ENCODE results near the gene SPOUT1. TPM values are rescaled to one million over a fixed set of nuclear protein-coding genes. Genes with fewer than 3 reads are reported as not detected.

The SPOUT1 gene
- total RNA-seq, 3 donors from 2014 or later (not counting 1 experiment from before 2014, with no cell fraction given) = 35.8 to 49.2 (median 40.1) TPM

DNA sequence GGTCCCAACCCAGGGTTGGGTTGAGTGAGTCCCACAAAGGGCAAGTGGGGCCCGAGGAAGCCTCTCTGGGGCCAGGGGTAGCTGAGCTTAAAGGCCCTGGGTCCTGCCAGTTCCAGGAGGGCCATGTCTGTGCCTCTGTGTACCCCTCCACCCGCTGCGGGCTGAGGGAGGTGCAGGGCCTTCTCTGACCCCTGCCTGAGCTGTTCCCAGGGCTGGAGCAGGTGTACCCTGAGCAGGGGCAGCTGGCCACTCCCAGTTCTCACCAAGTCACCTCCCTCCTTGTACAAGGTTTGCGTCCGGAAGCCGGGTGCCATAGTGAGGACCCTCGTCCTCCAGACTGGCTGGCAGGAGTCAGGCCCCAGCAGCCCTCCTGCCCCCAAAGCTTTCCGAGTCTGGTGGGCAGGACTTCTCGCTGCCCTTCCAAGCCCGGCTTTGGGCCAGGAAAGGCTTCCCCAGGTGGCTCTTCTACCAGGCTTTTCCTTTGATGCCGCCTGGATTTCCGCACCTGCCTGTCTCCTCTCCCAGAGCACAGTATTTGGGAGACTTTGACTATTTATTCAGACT is 20.5 kb downstream of the SPOUT1 start:
- H3K4me1 Mint-ChIP-seq = no peaks in the 10 kb centered on the region
- Histone ChIP-seq H3K9me3 (ENCODE audit: control insufficient read depth, insufficient read depth, low read length) (no peaks in the 10 kb centered on the region), H3K36me3 (ENCODE audit: control insufficient read depth, insufficient read depth, low read length) (peaks cover 30% of the 10 kb centered on the region), H3K4me3 (ENCODE audit: low read length) (no peak overlapping the region), H3K4me1 (ENCODE audit: control insufficient read depth, insufficient read depth, low read length) (no peaks in the 10 kb centered on the region), H3K27ac (ENCODE audit: low read length) (no peak overlapping the region), H3K27me3 (ENCODE audit: control insufficient read depth, insufficient read depth, low read length) (no peaks in the 10 kb centered on the region)
- no peaks in the 10 kb centered on the region for H3K36me3 Mint-ChIP-seq
- DNase-seq (no peak), ATAC-seq (no peak)
- no peaks in the 10 kb centered on the region for H3K27me3 Mint-ChIP-seq (ENCODE audit: low read depth in 2 of 2)
- H3K9me3 Mint-ChIP-seq = no peaks in the 10 kb centered on the region
- no peak overlapping the region for H3K27ac Mint-ChIP-seq
- no peak overlapping the region for H3K4me3 Mint-ChIP-seq
- WGBS (ENCODE audit: insufficient coverage) = 95% methylated on average over 12 of the region's 12 CpGs
- TF ChIP-seq, protein P1, sequence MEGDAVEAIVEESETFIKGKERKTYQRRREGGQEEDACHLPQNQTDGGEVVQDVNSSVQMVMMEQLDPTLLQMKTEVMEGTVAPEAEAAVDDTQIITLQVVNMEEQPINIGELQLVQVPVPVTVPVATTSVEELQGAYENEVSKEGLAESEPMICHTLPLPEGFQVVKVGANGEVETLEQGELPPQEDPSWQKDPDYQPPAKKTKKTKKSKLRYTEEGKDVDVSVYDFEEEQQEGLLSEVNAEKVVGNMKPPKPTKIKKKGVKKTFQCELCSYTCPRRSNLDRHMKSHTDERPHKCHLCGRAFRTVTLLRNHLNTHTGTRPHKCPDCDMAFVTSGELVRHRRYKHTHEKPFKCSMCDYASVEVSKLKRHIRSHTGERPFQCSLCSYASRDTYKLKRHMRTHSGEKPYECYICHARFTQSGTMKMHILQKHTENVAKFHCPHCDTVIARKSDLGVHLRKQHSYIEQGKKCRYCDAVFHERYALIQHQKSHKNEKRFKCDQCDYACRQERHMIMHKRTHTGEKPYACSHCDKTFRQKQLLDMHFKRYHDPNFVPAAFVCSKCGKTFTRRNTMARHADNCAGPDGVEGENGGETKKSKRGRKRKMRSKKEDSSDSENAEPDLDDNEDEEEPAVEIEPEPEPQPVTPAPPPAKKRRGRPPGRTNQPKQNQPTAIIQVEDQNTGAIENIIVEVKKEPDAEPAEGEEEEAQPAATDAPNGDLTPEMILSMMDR (IDR thresholded peaks at IDR 0.05) = no peak
- intact Hi-C loops (cut with micrococcal nuclease) = no loop called here

DNA sequence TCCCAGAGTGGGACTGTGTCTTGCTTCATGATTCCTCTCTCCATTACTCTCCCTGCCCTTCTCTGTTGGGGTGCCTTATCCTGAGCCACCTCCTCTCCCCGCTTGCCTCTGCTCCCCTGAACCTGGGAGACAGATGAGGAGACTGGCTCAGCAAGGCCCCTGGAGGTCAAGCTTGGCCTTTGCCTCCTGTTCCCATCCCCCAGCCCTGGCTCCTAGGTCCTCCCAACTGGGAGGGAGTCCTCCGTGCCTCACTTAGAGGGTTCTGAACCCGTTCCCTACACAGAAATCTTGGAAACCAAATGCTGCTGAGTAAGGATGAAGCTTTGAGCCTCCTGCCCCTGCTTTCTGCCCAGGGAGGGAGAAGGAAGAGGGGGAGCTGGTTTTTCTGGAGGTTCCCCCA is 21.1 kb downstream of the SPOUT1 start:
- no peaks in the 10 kb centered on the region for H3K27me3 Mint-ChIP-seq (ENCODE audit: low read depth in 2 of 2)
- H3K4me3 Mint-ChIP-seq = no peak overlapping the region
- ATAC-seq = no peak
- no peak for DNase-seq
- Histone ChIP-seq H3K4me1 (ENCODE audit: control insufficient read depth, insufficient read depth, low read length) (no peaks in the 10 kb centered on the region), H3K27ac (ENCODE audit: low read length) (no peak overlapping the region), H3K36me3 (ENCODE audit: control insufficient read depth, insufficient read depth, low read length) (peaks cover 36% of the 10 kb centered on the region), H3K4me3 (ENCODE audit: low read length) (no peak overlapping the region), H3K9me3 (ENCODE audit: control insufficient read depth, insufficient read depth, low read length) (no peaks in the 10 kb centered on the region), H3K27me3 (ENCODE audit: control insufficient read depth, insufficient read depth, low read length) (no peaks in the 10 kb centered on the region)
- intact Hi-C loops (cut with micrococcal nuclease) = no loop called here
- no peaks in the 10 kb centered on the region for H3K9me3 Mint-ChIP-seq
- H3K4me1 Mint-ChIP-seq = no peaks in the 10 kb centered on the region
- 93% methylated on average over 3 of the region's 3 CpGs for WGBS (ENCODE audit: insufficient coverage)
- H3K36me3 Mint-ChIP-seq = no peaks in the 10 kb centered on the region
- TF ChIP-seq, protein P1 (IDR thresholded peaks at IDR 0.05) = no peak
- H3K27ac Mint-ChIP-seq = peak overlapping the region in 1 of 2 donors; percentile 69

DNA sequence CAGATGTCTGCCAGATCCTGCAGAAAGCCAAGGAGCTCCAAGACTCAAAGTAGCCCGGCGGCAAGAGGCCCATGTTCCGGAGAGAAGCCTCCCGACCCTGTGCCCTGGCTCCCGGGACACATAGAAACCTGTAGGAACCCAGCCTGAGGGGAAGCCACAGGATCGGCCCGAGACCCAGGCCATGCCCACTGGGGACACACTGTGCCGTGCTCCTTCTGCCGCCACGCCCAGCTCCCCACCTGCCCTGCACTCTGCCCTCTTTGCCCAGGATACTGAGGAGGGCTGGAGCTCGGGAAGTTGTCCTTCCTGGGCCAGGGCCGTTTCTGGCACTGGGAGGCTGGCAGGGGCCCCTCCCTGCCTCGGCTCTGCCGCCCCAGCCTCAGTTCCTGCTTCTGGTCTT is 21.8 kb downstream of the SPOUT1 start:
- ATAC-seq (no peak), DNase-seq (no peak)
- no peaks in the 10 kb centered on the region for H3K4me1 ChIP-seq (ENCODE audit: control insufficient read depth, insufficient read depth, low read length)
- intact Hi-C loops (cut with micrococcal nuclease) = no loop called here
- no peaks in the 10 kb centered on the region for H3K27me3 ChIP-seq (ENCODE audit: control insufficient read depth, insufficient read depth, low read length)
- no peaks in the 10 kb centered on the region for H3K9me3 ChIP-seq (ENCODE audit: control insufficient read depth, insufficient read depth, low read length)
- H3K9me3 Mint-ChIP-seq = no peaks in the 10 kb centered on the region
- WGBS (ENCODE audit: insufficient coverage) = 88% methylated on average over 14 of the region's 14 CpGs
- H3K4me1 Mint-ChIP-seq = no peaks in the 10 kb centered on the region
- H3K27ac ChIP-seq (ENCODE audit: low read length) = no peak overlapping the region
- TF ChIP-seq, protein P1 (IDR thresholded peaks at IDR 0.05) = no peak
- no peak overlapping the region for H3K4me3 Mint-ChIP-seq
- no peaks in the 10 kb centered on the region for H3K36me3 Mint-ChIP-seq
- H3K36me3 ChIP-seq (ENCODE audit: control insufficient read depth, insufficient read depth, low read length) = peaks cover 43% of the 10 kb centered on the region
- no peaks in the 10 kb centered on the region for H3K27me3 Mint-ChIP-seq (ENCODE audit: low read depth in 2 of 2)
- no peak overlapping the region for H3K4me3 ChIP-seq (ENCODE audit: low read length)
- no peak overlapping the region for H3K27ac Mint-ChIP-seq

DNA sequence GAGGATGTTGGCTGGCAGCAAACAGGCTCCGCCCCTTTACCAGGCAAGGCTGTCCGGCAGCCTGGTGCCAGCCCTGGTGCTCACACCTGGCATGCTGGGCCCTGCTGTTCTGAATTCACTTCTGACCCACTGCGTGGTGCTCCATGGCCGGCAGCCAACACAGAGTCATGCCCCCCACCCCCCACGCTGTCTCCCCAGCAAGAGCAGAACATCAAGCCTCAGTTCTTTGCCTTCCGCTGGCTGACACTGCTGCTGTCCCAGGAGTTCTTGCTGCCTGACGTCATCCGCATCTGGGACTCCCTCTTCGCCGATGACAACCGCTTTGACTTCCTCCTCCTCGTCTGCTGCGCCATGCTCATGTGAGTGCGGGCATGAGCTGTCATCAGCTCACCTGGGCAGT is 23.9 kb downstream of the SPOUT1 start:
- intact Hi-C loops (cut with micrococcal nuclease) = no loop called here
- Histone ChIP-seq H3K4me1 (ENCODE audit: control insufficient read depth, insufficient read depth, low read length) (no peaks in the 10 kb centered on the region), H3K36me3 (ENCODE audit: control insufficient read depth, insufficient read depth, low read length) (peaks cover 56% of the 10 kb centered on the region), H3K4me3 (ENCODE audit: low read length) (no peak overlapping the region), H3K27ac (ENCODE audit: low read length) (no peak overlapping the region), H3K9me3 (ENCODE audit: control insufficient read depth, insufficient read depth, low read length) (no peaks in the 10 kb centered on the region), H3K27me3 (ENCODE audit: control insufficient read depth, insufficient read depth, low read length) (no peaks in the 10 kb centered on the region)
- H3K27ac Mint-ChIP-seq = no peak overlapping the region
- peak in 1 of 2 donors; percentile 1 for DNase-seq
- H3K27me3 Mint-ChIP-seq (ENCODE audit: low read depth in 2 of 2) = no peaks in the 10 kb centered on the region
- no peaks in the 10 kb centered on the region for H3K4me1 Mint-ChIP-seq
- no peaks in the 10 kb centered on the region for H3K9me3 Mint-ChIP-seq
- TF ChIP-seq, protein P1 (IDR thresholded peaks at IDR 0.05) = no peak
- no peak overlapping the region for H3K4me3 Mint-ChIP-seq
- no peaks in the 10 kb centered on the region for H3K36me3 Mint-ChIP-seq
- 96% methylated on average over 14 of the region's 14 CpGs for WGBS (ENCODE audit: insufficient coverage)
- ATAC-seq = no peak

All from natural killer cell (primary cell).